Activated naive CD4-positive, alpha-beta T cell treated with anti-CD3 and anti-CD28 coated beads, Interleukin-2, amount 50 U/mL, for 72 hours (primary cell): Measurements from ENCODE around the gene ELMOD1. TPM values are rescaled to one million over a fixed set of nuclear protein-coding genes. Genes with fewer than 3 reads are reported as not detected.

Experiments
- ATAC-seq, 2 donors: fragments of 150-1000 bp; cut with Tn5 transposase; 2 replicates each; pipeline ENCODE4 v1.10.0; 2021; ENCODE audit warnings: mild to moderate bottlenecking in 2 of 2, moderate library complexity in 2 of 2
- DNase-seq, 2 donors: peaks; one replicate each; pipeline ENCODE4 v3.0.0; 2021 to 2022; ENCODE audit warnings: low spot score in 2 of 2
- H3K27ac Mint-ChIP-seq, 2 donors: one replicate each; pipeline ENCODE4 v1.8.0; 2022; ENCODE audit warnings: mild to moderate bottlenecking in 2 of 2, mixed read lengths in 2 of 2
- H3K36me3 Mint-ChIP-seq, 2 donors: one replicate each; pipeline ENCODE4 v1.8.0; 2022; ENCODE audit warnings: mixed read lengths in 2 of 2
- H3K9me3 Mint-ChIP-seq, 2 donors: one replicate each; pipeline ENCODE4 v1.8.0; 2022; ENCODE audit warnings: mixed read lengths in 2 of 2
- total RNA-seq, 2 donors: library from RNA; stranded (reverse); gene quantifications; one replicate each; pipeline ENCODE4 v1.2.3, GENCODE V29; 2022

ELMOD1 gene
- total RNA-seq, 2 donors from 2014 or later: not detected

DNA sequence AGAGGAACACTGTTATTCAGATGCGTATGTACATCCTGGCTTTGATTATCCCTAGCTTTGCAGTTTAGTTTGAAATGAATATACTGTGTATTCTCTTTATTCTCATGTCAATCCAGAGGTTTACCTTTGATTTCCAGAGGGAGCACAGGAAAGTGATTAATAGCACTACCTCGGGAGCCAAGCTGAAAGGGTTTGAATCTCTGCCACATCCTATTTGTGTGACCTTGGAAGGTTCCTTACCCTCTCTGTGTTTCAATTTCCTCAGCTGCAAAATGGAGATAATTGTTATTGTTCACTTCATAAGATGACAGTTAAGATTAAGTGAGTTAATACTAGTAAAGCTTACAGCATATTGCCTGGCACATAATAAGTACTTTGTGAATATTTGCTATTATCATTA is 17.9 kb downstream of the ELMOD1 start:
- Mint-ChIP-seq H3K27ac (no peak overlapping the region), H3K9me3 (no peaks in the 10 kb centered on the region), H3K36me3 (no peaks in the 10 kb centered on the region)
- DNase-seq (no peak), ATAC-seq (no peak)

DNA sequence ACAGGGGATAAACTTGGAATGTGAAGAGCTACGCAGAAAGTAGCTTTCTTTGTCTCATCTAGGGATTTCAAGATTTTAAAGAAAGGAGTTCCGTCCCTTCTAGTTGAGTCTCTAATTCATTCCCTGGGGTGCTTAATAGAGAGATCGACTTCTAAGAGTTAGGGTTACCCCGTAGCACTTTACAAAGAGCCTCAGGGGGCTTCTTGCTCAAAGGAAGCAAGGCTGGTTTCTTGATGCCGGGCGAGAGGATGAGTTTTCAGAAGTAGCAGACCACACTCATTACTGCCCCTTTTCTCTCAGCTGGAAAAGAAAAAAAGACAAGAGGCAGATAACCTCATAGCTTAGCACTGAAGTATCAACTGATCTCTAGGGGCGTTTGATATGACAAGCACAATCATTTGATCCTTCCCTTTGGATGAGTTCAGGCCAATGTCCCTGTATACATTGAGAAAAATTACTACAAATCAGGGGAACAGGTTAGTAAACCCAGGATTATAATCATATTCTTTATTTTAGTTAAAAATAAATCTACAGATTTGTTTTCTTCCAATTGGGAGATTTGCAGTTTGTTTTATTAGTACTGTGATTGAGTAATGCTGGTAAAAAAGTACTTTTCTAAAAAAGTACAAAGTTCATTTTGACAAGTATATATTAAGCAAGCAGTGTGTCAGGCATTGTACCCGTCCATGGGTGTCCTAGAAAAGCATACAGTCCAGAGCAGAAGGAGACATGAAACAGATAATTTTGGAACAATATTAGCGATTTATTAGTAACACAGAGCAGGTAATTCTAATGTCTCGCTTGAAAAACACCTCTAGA is 18.7 kb downstream of the ELMOD1 start:
- ATAC-seq (no peak), DNase-seq (no peak)
- no peaks in the 10 kb centered on the region for H3K9me3 Mint-ChIP-seq
- H3K36me3 Mint-ChIP-seq: no peaks in the 10 kb centered on the region
- H3K27ac Mint-ChIP-seq: no peak overlapping the region

DNA sequence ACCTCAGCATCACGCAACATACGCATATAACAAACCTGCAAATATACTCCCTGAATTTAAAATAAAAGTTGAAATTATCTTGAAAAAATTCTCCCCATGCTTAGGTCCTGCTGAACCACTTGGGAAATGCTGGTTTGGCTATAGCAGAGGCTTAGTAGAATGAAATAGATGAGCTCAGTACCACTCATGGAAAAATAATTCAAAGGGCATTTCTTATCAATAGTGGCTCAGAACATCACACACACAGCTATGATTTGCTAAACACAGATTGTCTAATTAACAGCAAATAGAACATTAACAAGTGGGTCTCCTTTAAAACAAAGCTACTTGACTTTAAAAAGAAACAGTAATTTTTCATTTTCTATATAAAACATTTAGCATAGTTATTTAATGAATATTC is 21.5 kb downstream of the ELMOD1 start:
- Mint-ChIP-seq H3K9me3 (no peaks in the 10 kb centered on the region), H3K36me3 (no peaks in the 10 kb centered on the region), H3K27ac (no peak overlapping the region)
- no peak for ATAC-seq
- DNase-seq: no peak

DNA sequence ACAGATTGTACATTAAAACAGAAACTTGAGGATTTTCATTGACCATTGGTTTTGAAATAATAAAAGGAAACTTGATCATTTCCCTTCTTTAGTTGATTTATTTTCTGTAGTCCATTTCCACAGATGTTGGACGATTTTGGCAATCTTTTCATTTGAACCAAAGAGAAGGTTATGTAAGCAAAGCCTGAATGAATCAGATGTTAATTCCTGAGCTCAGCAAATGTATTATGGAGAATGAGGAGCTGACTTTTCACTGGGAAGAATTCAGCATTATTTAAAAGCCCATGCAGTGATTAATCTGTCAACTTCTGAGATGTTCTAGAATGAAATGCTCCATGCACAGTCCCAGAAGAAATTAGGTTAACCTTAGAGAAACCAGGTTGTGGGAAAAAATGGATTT is 29.0 kb downstream of the ELMOD1 start:
- no peaks in the 10 kb centered on the region for H3K9me3 Mint-ChIP-seq
- no peak for DNase-seq
- ATAC-seq: no peak
- H3K27ac Mint-ChIP-seq: no peak overlapping the region
- H3K36me3 Mint-ChIP-seq: no peaks in the 10 kb centered on the region

DNA sequence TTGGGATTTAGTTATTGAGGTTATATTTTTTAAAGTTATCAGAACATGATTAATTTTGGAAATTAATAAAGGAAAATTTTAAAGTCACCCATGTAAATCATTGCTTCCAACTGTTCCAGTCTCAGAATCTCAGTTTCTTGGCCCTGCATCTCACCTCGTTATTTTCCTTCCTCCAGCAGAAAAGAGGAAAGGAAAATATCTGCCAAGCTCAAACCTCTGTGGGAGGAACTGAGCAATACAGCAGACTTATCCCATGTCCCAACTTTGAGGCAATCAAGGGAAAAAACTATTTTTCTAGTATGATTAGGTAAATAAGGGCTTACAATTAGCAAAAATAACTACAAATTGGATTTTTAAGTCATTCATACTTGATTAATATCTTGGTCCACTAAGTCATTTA is 30.1 kb downstream of the ELMOD1 start:
- ATAC-seq (no peak), DNase-seq (no peak)
- H3K36me3 Mint-ChIP-seq: no peaks in the 10 kb centered on the region
- H3K27ac Mint-ChIP-seq: no peak overlapping the region
- H3K9me3 Mint-ChIP-seq: no peaks in the 10 kb centered on the region

DNA sequence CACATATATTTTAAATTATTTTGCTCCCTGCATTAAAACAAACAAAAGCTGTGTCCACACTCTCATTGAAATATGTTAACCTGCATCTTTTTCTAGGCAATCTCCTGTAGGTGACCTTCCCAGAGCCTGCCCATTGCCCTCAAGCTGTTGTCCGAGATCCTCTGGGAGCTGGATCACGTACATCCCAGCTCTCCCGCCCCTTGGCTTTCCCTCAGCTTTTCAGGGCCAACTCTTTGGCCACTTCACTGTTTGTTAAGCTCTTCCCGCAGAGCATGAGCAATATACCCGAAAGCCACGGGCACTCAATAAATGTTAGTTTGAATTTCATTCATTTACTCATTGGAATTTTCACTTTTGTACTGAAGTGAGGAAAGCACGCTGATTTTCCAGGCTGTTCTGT is 32.2 kb downstream of the ELMOD1 start:
- H3K36me3 Mint-ChIP-seq: no peaks in the 10 kb centered on the region

DNA sequence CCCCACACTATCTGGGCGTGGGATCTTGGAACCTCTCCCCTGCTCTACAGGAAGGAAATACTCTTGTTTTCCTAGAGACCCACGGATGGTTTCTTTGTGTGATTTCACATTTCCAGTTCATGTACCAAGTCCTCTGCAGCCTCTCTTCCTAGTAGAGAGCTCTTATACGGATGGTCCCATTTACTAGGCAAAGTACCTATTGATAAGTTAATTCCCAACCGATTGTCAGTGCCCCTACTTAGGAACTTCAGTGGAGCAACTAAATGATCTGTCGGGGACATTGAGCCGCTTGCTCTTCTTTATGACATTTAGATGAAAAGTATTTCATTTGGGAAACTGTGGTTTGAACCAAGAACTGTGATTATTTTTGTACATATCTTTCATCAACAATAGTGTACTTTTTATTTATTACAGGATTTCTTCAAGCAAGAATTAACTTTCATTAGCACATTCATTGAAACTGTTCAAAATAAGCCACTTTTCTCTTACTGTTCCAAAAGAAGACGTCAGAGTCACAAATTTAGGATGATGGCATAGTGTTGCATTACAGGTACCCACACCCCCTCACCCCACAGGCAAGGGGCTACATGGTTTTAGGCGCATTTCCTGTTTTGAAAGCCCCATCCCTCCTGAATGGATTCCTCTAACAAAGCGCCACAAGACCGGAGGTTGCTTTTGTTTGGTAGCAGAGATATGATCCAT is 34.2 kb downstream of the ELMOD1 start:
- no peaks in the 10 kb centered on the region for H3K9me3 Mint-ChIP-seq
- no peak overlapping the region for H3K27ac Mint-ChIP-seq
- H3K36me3 Mint-ChIP-seq: no peaks in the 10 kb centered on the region
- no peak for ATAC-seq
- no peak for DNase-seq

More for the DNA sequence above, 32.2 kb downstream of the ELMOD1 start:
- ATAC-seq: no peak
- Mint-ChIP-seq H3K27ac (no peak overlapping the region), H3K9me3 (no peaks in the 10 kb centered on the region)
- no peak for DNase-seq

DNA sequence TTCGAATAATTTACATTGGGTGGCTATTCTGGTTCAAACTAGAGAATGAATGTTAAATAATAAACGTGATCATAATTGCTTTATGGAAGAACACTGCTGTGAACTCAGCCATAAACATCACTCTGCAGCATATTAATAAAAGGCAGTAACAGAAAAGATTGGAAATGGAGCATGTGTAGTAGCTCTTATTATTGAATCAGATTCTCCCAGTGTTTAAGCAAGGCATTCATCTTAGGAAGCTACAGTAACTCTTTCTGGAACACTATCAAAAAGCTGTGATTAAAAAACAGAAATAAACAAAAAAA is 34.7 kb downstream of the ELMOD1 start:
- DNase-seq (no peak), ATAC-seq (no peak)
- no peaks in the 10 kb centered on the region for H3K9me3 Mint-ChIP-seq
- no peak overlapping the region for H3K27ac Mint-ChIP-seq
- no peaks in the 10 kb centered on the region for H3K36me3 Mint-ChIP-seq

DNA sequence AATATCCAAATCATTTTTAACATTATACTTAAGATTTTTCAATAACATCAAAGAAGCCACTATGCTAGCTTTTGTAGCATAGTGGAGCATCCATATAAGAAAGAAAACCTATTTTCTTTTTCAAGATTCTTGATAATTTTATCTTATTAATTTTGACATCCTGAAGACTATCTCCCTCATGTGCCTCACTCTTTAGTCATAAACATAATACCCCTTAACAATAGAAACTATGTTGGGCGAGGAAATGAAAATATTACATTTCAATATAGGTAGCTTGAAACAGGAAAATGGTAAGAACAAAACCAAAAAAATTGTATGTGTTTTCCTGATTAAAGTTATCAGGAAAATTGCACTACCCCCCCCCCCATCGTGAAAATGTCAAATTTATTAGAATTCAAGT is 40.1 kb downstream of the ELMOD1 start:
- H3K27ac Mint-ChIP-seq: no peak overlapping the region

DNA sequence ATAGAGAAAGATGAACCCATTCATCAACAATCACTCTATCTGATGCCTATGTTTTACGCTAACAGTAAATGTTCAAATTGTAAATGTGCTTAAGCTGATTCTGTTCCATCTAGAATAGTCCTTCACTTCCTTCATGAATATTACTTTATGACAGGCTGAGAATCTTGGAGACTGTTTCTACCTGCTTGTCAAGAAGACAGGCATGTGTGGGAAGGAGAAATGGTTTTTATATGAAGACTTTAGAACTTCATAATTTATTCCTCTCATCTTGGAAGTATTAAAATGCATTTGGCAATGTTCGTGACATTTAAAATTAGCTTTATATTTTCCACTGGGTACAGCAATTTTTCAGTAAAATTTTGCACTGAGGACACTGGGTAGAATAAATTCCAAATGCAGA is 41.0 kb downstream of the ELMOD1 start:
- ATAC-seq (no peak), DNase-seq (no peak)
- Mint-ChIP-seq H3K36me3 (no peaks in the 10 kb centered on the region), H3K27ac (no peak overlapping the region), H3K9me3 (no peaks in the 10 kb centered on the region)

More for the DNA sequence above, 40.1 kb downstream of the ELMOD1 start:
- Mint-ChIP-seq H3K36me3 (no peaks in the 10 kb centered on the region), H3K9me3 (no peaks in the 10 kb centered on the region)
- ATAC-seq (no peak), DNase-seq (no peak)

DNA sequence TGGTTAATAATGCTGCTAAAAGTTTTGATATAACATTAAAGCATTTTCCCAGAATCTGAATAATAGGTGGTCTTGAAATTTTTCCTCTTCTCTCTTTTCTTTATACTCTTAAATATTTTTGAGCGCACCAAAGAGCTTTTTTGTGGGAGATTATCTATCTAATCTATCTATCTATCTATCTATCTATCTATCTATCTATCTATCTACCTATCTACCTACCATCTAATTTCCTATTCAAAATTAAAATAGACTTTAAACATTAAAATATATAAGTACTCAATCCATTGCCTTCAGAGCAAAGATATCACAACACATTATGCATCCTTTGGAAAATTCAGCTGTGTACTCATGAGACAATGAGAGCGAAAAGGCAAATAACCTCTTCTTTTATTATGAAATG is 55.8 kb downstream of the ELMOD1 start:
- Mint-ChIP-seq H3K27ac (no peak overlapping the region), H3K36me3 (no peaks in the 10 kb centered on the region), H3K9me3 (no peaks in the 10 kb centered on the region)
- ATAC-seq (no peak), DNase-seq (no peak)

DNA sequence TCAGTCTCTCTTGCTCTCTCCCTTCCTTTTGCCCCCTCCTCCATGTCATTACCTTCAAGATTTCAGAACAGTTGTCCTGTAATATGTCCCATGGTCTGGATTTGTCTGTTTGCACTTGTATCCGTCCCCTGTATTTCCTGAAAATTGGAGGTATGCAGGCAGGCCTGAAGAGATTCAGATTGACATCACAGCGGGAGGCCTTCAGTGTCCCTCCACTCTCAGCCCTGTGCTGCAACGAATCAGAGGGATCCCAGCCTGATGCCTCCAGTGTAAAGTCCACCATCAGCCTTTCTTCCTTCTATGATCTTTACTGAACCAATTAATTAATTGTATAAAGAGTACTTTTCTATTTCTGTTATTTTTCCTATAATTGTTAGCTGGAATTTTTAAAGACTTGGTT is 57.3 kb downstream of the ELMOD1 start:
- H3K36me3 Mint-ChIP-seq: no peaks in the 10 kb centered on the region
- DNase-seq (no peak), ATAC-seq (no peak)
- no peaks in the 10 kb centered on the region for H3K9me3 Mint-ChIP-seq
- no peak overlapping the region for H3K27ac Mint-ChIP-seq

DNA sequence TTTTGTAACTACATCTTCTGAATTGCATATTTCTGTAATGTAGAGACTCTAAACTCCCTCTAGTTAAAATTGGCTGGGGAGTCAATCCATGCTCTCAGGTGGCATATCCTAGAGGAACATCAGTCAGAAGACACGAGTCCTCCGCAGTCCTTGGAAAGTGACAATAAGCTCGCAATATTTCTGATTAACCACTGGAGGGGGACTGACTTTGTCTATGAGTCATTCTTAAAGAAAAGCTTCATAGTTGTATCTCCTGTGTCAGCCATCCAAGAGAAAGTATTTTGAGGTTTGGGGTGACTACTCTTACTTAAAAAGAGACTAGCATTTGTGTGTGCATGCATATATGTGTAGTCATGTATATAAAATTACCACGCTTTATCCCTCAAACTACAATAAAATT is 60.7 kb downstream of the ELMOD1 start:
- ATAC-seq: peak in 1 of 2 donors; percentile 18
- H3K36me3 Mint-ChIP-seq: no peaks in the 10 kb centered on the region
- no peaks in the 10 kb centered on the region for H3K9me3 Mint-ChIP-seq
- DNase-seq: no peak
- H3K27ac Mint-ChIP-seq: no peak overlapping the region

DNA sequence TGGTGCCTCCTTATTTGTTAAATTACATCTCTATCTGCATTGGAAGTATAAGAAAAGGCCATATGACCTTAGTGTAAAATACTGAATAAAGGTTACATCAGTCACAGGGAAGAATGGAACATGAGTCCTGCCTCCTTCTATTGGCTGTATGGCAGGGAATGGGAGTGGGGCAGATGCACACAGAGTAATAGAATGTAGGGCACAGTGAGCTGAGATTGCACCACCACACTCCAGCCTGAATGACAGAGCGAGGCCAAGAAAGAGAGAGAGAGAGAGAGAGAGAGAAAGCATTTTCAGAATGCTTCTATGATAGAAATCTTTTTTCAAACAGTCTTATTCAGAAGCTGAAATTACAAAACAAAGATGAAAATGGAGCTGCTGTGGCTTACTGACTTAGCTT is 62.1 kb downstream of the ELMOD1 start:
- DNase-seq (no peak), ATAC-seq (no peak)
- Mint-ChIP-seq H3K27ac (no peak overlapping the region), H3K36me3 (no peaks in the 10 kb centered on the region), H3K9me3 (no peaks in the 10 kb centered on the region)

DNA sequence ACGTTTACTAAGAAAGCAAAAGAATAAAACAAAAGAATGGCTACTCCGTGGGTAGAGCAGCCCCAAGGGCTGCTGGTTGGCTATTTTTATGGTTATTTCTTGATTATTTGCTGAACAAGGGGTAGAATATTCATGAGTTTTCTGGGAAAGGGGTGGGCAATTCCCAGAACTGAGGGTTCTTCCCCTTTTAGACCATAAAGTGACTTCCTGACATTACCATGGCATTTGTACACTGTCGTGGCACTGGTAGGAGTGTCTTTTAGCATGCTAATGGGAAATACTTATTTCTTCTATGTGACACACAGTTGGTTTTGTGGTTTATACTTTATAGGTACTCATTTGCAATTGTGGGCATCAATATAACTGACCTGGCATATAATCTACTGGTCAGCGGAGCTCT is 64.7 kb downstream of the ELMOD1 start:
- DNase-seq (no peak), ATAC-seq (no peak)
- Mint-ChIP-seq H3K27ac (no peak overlapping the region), H3K9me3 (no peaks in the 10 kb centered on the region), H3K36me3 (no peaks in the 10 kb centered on the region)

DNA sequence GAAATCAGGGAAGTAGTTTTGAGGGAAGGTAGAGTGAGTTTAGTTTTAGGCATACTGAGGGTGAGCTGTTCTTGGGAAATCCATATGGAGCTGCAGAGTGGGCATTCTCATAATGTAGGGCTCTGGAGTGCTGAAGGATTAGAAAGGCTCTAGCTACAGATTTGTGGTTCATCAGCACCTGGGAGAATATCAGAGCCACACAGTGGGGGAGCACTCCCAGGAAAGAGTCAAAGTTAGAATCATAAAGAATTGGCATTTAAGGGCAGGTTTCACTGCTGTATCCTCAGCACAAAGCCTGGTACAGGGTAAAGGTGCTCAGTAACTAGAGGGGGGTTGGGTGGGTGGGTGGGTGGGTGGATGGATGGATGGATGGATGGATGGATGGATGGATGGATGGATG is 68.4 kb downstream of the ELMOD1 start:
- no peaks in the 10 kb centered on the region for H3K36me3 Mint-ChIP-seq
- DNase-seq (no peak), ATAC-seq (no peak)
- H3K9me3 Mint-ChIP-seq: no peaks in the 10 kb centered on the region
- no peak overlapping the region for H3K27ac Mint-ChIP-seq

DNA sequence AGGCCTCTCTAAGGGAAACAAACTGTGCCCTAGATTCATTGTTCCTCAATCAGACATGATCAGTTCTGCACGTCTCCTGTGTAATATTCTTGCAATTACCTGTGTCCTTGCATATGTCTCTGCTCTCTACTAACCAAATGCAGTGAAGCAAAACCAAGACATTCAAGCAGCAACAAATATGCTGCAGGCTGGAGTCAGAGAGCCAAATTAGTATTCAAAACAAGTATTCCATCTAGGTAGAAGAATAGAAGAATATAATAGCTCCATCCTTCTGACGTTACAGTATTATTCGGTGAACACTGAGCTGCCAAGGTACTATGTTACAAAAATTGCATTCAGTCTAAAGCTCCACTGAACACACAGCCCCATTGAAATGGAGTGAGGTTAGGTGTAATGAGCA is 69.1 kb downstream of the ELMOD1 start:
- Mint-ChIP-seq H3K27ac (no peak overlapping the region), H3K36me3 (no peaks in the 10 kb centered on the region), H3K9me3 (no peaks in the 10 kb centered on the region)
- DNase-seq: no peak
- ATAC-seq: no peak

DNA sequence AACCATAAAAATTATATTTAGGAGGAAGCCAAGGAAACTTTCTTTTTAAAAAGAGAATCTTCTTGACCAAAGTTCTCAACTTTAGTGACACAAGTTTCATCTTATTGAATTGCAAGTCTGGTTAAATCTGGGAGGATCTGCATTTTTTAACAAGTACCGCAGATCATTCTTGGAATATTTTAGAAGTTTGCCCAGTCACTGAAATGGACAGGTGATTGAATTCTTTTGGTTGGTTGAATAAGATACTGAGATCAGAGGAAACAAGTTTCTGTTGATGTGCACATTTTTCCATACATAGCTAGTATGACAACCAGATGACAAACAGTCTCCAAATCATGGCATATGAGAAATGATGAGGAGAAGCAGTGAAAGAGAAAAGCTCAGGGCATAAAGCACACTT is 70.7 kb downstream of the ELMOD1 start:
- Mint-ChIP-seq H3K36me3 (no peaks in the 10 kb centered on the region), H3K27ac (no peak overlapping the region), H3K9me3 (no peaks in the 10 kb centered on the region)
- ATAC-seq (no peak), DNase-seq (no peak)
